Astrocyte of the spinal cord (primary cell): ENCODE results near the gene TMC2.
A peak's percentile ranks its signal among the peaks of the same experiment; 100 is the strongest.

ENCODE experiments used
- DNase-seq: peaks from one replicate; pipeline ENCODE4 v3.0.0; 2011; ENCODE audit warnings: low read depth, low spot score
- H3K4me3 ChIP-seq: 2 replicates; pipeline ENCODE4 v1.5.1; 2011; ENCODE audit warnings: low read depth, mild to moderate bottlenecking, low read length, moderate library complexity
- CTCF ChIP-seq: IDR thresholded peaks from 2 replicates; pipeline ENCODE4 v1.5.1; 2012; ENCODE audit warnings: low read depth, mild to moderate bottlenecking, low read length, inconsistent platforms
- in situ Hi-C: cut with HindIII; loops from 2 replicates; pipeline ENCODE4 v1.10.0; 2017; ENCODE audit warnings: low sequenced_read_pairs

The TMC2 gene

GRCh38 chr20:2653556-2654383 lies 117.4 kb downstream of the TMC2 start:
- no peak for DNase-seq
- TF ChIP-seq CTCF = no peak

DNA sequence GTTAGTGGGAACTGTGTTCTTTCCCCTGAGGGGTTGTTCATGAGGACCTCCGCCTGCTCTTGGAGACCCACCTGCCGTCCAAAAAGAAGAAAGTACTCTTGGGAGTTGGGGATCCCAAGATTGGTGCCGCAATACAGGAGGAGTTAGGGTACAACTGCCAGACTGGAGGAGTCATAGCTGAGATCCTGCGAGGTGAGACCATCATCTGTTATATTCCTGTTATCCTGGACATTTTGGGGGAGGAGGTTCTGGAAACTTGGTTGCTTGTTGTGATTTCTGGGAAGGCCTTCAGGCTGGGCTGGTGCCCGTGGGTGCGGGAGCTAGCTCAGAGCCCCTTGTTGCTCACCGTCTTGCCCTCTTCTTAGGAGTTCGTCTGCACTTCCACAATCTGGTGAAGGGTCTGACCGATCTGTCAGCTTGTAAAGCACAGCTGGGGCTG lies 118.0 kb downstream of the TMC2 start:
- DNase-seq = no peak
- H3K4me3 ChIP-seq = peak overlapping the region; percentile 98
- in situ Hi-C loops = no loop called here
- no peak for TF ChIP-seq CTCF

More at GRCh38 chr20:2653556-2654383, 117.4 kb downstream of the TMC2 start:
- in situ Hi-C loops = no loop called here
- peak overlapping the region; percentile 98 for H3K4me3 ChIP-seq

DNA sequence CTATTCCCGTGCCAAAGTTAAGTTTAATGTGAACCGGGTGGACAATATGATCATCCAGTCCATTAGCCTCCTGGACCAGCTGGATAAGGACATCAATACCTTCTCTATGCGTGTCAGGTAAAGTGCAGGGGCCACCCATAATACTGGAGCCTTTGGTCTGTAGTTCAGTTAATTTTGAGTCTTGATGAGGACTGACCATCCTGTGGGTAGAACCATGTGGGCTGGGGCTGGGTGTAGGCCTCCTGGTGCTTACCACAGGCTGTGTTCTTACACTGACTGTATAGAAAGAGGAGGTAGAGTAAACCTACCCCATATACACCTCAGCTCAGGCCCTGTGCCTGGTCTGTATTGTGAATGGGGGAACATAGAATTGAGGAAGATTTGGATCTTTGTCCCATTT lies 118.5 kb downstream of the TMC2 start:
- TF ChIP-seq CTCF = no peak
- DNase-seq = no peak
- H3K4me3 ChIP-seq = no peak overlapping the region
- in situ Hi-C loops = no loop called here

DNA sequence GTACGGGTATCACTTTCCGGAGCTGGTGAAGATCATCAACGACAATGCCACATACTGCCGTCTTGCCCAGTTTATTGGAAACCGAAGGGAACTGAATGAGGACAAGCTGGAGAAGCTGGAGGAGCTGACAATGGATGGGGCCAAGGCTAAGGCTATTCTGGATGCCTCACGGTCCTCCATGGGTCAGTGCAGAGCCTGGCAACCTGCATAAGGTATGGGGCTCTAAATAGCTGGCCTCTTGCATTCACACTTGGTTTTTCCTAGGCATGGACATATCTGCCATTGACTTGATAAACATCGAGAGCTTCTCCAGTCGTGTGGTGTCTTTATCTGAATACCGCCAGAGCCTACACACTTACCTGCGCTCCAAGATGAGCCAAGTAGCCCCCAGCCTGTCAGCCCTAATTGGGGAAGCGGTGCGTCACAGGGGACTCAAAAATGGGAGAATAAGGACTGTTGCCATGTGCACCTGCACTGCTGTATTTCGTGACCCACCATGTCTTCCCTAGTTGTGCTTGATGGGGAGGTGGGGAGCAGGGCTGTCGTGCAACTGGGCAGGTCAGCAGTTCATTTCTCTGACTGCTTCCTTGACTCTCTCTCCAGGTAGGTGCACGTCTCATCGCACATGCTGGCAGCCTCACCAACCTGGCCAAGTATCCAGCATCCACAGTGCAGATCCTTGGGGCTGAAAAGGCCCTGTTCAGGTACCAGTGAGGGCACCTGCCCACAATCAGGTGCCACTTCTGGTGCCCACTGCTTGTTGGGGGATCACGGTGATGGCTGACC lies 119.2 kb downstream of the TMC2 start:
- no peak for TF ChIP-seq CTCF
- in situ Hi-C loops = no loop called here
- H3K4me3 ChIP-seq = no peak overlapping the region
- no peak for DNase-seq

- in situ Hi-C loops = no loop called here
- no peak for DNase-seq
- TF ChIP-seq CTCF = no peak
- H3K4me3 ChIP-seq = no peak overlapping the region
Observed at GRCh38 chr20:2656471-2657117, 120.2 kb downstream of the TMC2 start.

GRCh38 chr20:2657241-2657640 lies 120.9 kb downstream of the TMC2 start:
- DNase-seq = no peak
- TF ChIP-seq CTCF = no peak
- no peak overlapping the region for H3K4me3 ChIP-seq
- in situ Hi-C loops = no loop called here
